IPS-18a (cell line): ENCODE results near the gene FAM171A1.
"Not testable (repeated sequence)": the region's sequence is repeated elsewhere in the genome, so short reads cannot be mapped to it uniquely, and the experiment has no call there.

Experiments
- H3K27ac ChIP-seq: one replicate; pipeline ENCODE4 v1.5.1; 2013; ENCODE audit warnings: low read length
- H3K27me3 ChIP-seq: one replicate; pipeline ENCODE4 v1.6.1; 2013; ENCODE audit warnings: mild to moderate bottlenecking, low read length; ENCODE audit not compliant: control insufficient read depth, insufficient read depth
- H3K36me3 ChIP-seq: one replicate; pipeline ENCODE4 v1.6.1; 2013; ENCODE audit warnings: low read depth, low read length; ENCODE audit not compliant: control insufficient read depth
- H3K4me1 ChIP-seq: one replicate; pipeline ENCODE4 v1.6.1; 2013; ENCODE audit warnings: low read depth, low read length; ENCODE audit not compliant: control insufficient read depth
- H3K4me3 ChIP-seq: one replicate; pipeline ENCODE4 v1.5.1; 2013; ENCODE audit warnings: low read length
- H3K9ac ChIP-seq: one replicate; pipeline ENCODE4 v1.6.1; 2013; ENCODE audit warnings: mild to moderate bottlenecking, low read length, moderate library complexity
- H3K9me3 ChIP-seq: one replicate; pipeline ENCODE4 v1.6.1; 2013; ENCODE audit warnings: low read depth, low read length; ENCODE audit not compliant: control insufficient read depth

FAM171A1 gene

DNA sequence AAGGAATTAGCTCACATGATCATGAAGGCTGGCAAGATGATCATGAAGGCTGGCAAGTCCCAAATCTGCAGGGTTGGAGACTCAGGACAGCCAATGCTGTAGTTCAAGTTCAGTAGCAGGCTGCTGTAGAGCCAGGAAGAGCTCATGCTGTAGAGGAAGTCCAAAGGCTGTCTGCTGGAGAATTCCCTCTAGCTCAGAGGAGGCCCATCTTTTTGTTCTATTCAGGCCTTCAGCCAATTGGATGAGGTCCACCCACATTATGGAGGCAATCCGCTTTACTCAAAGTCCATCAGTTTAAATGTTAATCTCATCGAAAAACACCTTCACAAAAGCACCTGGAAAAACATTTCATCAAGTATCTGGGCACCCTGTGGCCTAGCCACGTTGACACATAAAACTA lies 24.8 kb upstream of the FAM171A1 start:
- no peaks in the 10 kb centered on the region for H3K4me1 ChIP-seq
- H3K9ac ChIP-seq, result no peak overlapping the region
- H3K4me3 ChIP-seq, result no peak overlapping the region
- H3K27ac ChIP-seq, result no peak overlapping the region
- no peaks in the 10 kb centered on the region for H3K36me3 ChIP-seq
- no peaks in the 10 kb centered on the region for H3K27me3 ChIP-seq
- no peaks in the 10 kb centered on the region for H3K9me3 ChIP-seq

DNA sequence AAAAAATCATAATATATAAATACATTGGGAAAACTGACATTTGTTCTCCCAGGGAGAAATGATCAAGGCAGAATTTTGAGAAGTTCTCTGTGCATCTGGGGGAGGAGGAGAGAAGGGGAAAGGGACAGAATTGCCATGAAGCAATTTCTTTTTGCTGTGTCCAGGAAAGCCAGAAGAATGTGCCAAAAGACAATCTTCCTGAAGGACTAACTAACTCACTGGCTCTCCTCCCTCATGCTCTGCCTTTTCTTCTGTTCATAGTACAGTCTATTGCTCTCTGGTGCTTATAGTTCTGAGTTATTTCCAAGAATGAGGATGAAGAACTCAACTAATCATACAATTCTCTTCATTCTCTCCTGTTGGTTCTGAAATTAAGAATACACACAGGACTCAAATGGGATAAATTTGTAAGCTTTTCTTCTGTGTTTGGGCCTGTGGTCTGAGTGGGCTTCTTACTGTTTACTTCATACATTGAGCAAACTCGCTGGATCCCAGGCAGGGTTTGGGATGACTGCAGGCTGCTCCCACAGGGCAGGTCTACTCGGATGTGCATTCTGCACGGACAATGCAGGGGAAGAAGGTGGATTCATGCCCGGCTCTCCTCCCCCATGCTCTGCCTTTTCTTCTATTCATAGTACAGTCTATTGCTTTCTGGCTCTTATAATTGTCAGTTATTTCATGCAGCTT lies 22.2 kb upstream of the FAM171A1 start:
- no peak overlapping the region for H3K4me3 ChIP-seq
- H3K9me3 ChIP-seq, result no peaks in the 10 kb centered on the region
- H3K36me3 ChIP-seq, result no peaks in the 10 kb centered on the region
- no peak overlapping the region for H3K27ac ChIP-seq
- no peaks in the 10 kb centered on the region for H3K27me3 ChIP-seq
- H3K4me1 ChIP-seq, result no peaks in the 10 kb centered on the region
- no peak overlapping the region for H3K9ac ChIP-seq

DNA sequence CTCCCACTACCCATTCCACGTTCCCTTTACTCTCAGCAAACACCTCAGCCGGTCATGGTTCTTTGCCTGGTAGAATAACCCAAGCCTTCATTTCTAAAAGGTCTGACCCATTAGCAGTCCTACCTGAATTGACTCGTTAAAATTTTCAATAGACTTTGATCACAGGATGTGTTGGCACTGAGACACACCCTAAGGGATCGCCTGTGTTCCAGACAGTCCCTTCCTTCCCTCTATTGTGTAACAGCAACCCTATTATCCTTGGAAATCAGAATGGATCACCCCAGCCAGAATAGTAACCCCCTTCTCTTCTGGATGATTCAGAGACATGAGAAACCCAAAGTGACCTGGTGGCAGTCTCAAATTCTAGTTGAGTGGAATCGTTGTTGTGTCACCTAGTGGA lies 20.4 kb upstream of the FAM171A1 start:
- H3K4me1 ChIP-seq, result no peaks in the 10 kb centered on the region
- no peak overlapping the region for H3K9ac ChIP-seq
- no peaks in the 10 kb centered on the region for H3K9me3 ChIP-seq
- no peak overlapping the region for H3K27ac ChIP-seq
- no peaks in the 10 kb centered on the region for H3K27me3 ChIP-seq
- H3K4me3 ChIP-seq, result no peak overlapping the region
- H3K36me3 ChIP-seq, result no peaks in the 10 kb centered on the region

DNA sequence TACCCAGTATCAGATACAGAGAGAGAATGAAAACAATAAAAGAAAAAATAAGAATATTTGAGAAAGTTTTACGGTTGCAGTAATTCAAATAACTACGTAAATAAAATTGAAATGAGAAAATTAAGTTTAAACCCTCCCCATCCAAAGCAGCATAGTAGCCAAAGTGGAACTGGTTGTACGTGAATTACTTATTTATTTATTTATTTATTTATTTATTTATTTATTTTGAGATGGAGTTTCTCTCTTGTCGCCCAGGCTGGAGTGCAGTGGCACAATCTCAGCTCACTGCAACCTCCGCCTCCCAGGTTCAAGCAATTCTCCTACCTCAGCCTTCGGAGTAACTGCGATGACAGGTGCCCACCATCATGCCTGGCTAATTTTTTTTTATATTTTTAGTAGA lies 17.1 kb upstream of the FAM171A1 start:
- not testable (repeated sequence) for H3K27ac ChIP-seq, H3K4me1 ChIP-seq, H3K9ac ChIP-seq, H3K9me3 ChIP-seq, H3K36me3 ChIP-seq, H3K27me3 ChIP-seq, H3K4me3 ChIP-seq

DNA sequence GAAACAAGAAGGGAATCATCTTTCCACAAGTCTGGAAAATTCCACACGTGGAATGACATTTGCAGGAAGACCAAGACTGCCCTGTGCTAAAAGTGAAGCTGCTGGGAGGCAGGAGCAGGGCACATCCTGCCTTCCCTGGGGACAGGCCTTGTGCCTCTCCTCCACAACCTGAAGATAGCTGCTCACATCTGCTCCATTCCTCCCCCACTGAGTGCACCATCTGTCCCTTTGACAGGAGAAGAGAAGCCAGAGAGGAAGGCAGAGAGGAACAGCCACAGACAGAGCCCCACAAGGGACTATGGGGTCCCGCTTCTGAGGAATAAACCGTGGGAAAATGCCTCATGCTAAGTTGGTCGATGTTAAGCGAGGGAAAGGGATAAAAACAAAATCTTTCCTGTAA lies 15.9 kb upstream of the FAM171A1 start:
- Histone ChIP-seq H3K9ac (no peak overlapping the region), H3K36me3 (no peaks in the 10 kb centered on the region), H3K27ac (no peak overlapping the region), H3K9me3 (no peaks in the 10 kb centered on the region), H3K4me1 (no peaks in the 10 kb centered on the region), H3K27me3 (no peaks in the 10 kb centered on the region), H3K4me3 (no peak overlapping the region)

DNA sequence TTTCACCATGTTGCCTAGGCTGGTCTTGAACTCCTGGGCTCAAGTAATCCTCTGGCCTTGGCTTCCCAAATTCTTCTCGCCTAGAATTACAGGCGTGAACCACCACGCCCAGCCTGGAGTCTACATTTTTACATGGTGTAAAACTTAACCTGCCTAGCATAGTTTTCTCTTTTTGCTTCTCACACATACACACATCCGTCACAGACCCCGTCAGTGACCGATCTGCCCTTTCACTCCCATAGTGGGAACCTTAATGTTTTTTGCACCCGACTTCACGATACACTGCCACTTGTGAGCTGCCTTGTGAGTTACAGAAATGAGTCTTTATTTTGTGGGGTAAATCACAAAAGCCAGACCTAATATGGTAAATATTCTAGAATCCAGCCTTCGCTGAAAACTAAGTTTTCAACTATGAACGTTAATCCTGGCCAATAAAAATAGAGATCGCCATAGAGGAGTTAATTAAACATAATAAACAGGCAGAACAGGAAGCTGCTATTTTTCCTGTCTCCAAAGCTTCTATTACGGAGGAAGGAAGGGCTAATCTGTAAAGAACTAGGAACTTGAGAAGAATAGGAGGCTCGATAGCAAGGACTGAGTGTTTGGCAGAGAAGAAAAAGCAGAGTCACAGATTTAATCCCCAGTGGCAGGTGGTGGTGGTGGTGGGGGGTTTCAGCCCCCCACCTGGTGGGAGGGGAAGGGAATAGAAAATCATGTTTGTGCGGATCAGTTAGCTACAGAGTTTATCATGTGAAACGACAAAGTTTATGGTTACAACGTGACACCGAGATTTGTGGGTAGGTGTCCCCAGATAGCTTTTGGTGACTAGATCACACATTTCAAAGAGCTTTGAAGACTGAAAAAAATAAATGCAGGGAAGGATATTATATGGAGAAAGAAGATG lies 14.7 kb upstream of the FAM171A1 start:
- Histone ChIP-seq H3K36me3 (no peaks in the 10 kb centered on the region), H3K27ac (no peak overlapping the region), H3K27me3 (no peaks in the 10 kb centered on the region), H3K4me1 (no peaks in the 10 kb centered on the region), H3K9me3 (no peaks in the 10 kb centered on the region), H3K9ac (no peak overlapping the region), H3K4me3 (no peak overlapping the region)

DNA sequence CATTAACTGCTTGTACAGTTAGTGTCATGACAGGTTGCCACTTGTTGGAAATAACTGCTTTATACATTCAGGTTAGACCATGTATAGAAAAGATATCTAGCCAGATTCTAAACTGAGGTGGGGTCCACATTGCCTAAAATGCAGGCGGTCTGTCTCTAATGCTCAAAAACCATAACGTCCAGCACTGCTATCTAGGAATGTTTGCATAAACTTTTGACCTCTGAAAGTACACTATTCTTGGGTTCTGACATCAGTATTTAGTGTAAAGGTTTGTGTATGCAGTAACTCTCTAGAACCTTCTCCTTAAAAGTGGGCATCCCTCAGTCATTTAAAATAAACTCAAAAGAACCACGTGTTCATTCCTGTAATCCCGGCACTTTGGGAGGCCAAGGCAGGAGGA lies 10.3 kb upstream of the FAM171A1 start:
- Histone ChIP-seq H3K4me1 (no peaks in the 10 kb centered on the region), H3K9me3 (no peaks in the 10 kb centered on the region), H3K27me3 (no peaks in the 10 kb centered on the region), H3K9ac (no peak overlapping the region), H3K36me3 (no peaks in the 10 kb centered on the region), H3K27ac (no peak overlapping the region), H3K4me3 (no peak overlapping the region)

DNA sequence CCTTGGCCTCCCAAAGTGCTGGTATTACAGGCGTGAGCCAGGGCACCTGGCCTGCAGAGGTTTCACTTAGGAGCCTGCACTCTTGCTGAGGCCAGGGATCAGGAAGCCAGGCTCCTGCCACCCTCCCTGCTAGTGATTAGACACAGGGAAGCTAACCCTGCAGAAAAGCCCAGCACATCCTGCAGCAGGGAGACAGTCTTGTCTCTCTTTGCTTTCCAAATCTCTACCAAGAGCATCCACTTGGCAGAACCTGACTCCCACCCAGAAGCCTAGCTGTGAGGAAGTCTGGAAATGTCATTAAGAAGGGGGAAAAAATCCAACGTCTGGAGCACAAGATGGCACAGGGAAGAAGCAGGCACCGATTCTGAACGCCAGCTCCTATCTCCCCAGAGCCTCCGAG lies 8.0 kb upstream of the FAM171A1 start:
- H3K9ac ChIP-seq, result no peak overlapping the region
- no peaks in the 10 kb centered on the region for H3K4me1 ChIP-seq
- H3K27ac ChIP-seq, result no peak overlapping the region
- no peak overlapping the region for H3K4me3 ChIP-seq
- no peaks in the 10 kb centered on the region for H3K36me3 ChIP-seq
- no peaks in the 10 kb centered on the region for H3K9me3 ChIP-seq
- H3K27me3 ChIP-seq, result no peaks in the 10 kb centered on the region

DNA sequence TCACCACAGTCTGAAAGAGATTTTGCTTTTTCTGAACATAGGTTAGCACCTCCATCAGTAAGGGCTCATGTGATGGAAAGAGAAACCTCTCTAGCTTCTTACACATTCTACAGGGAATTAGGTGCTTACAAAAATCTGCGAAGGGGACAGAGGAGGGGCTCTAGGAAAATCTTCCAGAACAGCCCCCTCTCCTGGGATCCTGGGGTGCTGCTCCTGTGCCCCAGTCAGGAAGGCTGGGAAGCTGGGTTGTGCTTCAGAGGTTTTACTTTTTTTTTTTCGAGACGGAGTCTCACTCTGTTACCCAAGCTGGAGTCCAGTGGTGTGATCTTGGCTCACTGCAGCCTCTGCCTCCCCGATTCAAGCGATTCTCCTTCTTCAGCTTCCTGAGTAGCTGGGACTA lies 7.5 kb upstream of the FAM171A1 start:
- no peaks in the 10 kb centered on the region for H3K36me3 ChIP-seq
- no peaks in the 10 kb centered on the region for H3K27me3 ChIP-seq
- H3K9ac ChIP-seq, result no peak overlapping the region
- H3K4me1 ChIP-seq, result no peaks in the 10 kb centered on the region
- no peak overlapping the region for H3K27ac ChIP-seq
- no peak overlapping the region for H3K4me3 ChIP-seq
- H3K9me3 ChIP-seq, result no peaks in the 10 kb centered on the region

DNA sequence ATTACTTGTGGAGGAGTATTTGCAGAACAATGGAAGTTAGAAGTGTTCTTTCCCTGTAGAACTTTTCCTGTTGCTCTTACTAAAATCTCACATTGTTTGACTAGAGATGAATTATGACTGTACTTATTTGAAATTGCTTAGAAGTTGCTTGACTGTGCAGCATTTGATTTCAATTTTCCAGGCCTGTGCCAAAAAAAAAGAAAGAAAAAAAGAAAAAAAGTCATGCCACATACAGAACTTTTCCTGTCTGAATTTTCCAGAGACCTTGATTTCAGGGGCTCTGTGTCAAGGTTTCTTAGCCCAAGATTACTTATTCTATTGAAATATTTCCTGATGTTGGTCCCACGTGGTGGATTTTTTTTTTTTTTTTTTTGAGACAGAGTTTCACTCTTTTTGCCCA lies 3.5 kb upstream of the FAM171A1 start:
- Histone ChIP-seq H3K4me3 (no peak overlapping the region), H3K27me3 (peaks cover 11% of the 10 kb centered on the region), H3K27ac (no peak overlapping the region), H3K9ac (no peak overlapping the region), H3K4me1 (peaks cover under 1% of the 10 kb centered on the region), H3K9me3 (no peaks in the 10 kb centered on the region), H3K36me3 (no peaks in the 10 kb centered on the region)

DNA sequence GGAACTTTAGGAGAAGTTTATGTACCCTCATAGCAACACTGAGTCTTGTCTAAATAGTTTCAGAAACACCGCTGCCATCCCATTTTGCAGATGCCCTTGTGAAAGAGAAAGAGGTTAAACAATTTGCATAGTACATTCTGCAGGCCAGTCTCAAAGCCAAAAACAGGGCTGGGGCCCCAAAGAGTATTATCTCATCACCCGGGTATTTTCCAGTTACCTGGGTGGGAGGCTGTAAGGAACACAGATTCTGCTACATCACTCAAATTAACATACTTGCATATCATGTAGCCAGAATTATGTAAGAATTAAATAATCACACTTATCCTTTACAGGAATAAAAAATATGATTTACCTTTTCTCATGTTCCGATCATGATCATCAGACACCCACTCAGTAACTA lies 3.1 kb upstream of the FAM171A1 start:
- Histone ChIP-seq H3K36me3 (no peaks in the 10 kb centered on the region), H3K4me1 (peaks cover 4% of the 10 kb centered on the region), H3K27ac (no peak overlapping the region), H3K9me3 (no peaks in the 10 kb centered on the region), H3K27me3 (peaks cover 15% of the 10 kb centered on the region), H3K4me3 (no peak overlapping the region), H3K9ac (no peak overlapping the region)

DNA sequence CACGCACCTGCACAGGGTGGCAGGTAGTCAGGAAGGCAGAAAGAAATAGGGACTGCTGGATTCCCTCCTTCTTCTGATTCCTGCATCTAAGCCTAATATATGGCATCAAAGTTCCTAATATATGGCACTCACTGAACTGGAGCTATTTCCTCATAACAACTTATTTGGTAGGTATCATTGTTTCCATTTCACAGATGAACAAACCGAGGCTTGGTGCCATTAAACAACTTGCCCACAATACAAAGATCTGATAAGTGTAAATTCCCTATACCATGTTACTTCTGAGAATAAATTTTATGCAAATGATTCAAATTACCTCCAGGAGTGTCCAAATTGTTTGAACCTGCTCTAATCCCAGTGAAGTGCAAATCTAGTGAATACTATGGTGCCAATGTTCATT lies 2.1 kb upstream of the FAM171A1 start:
- peaks cover 15% of the 10 kb centered on the region for H3K27me3 ChIP-seq
- no peak overlapping the region for H3K9ac ChIP-seq
- no peaks in the 10 kb centered on the region for H3K9me3 ChIP-seq
- no peaks in the 10 kb centered on the region for H3K36me3 ChIP-seq
- peaks cover 5% of the 10 kb centered on the region for H3K4me1 ChIP-seq
- H3K4me3 ChIP-seq, result no peak overlapping the region
- no peak overlapping the region for H3K27ac ChIP-seq
